DMS 273 (cell line): ENCODE data around the gene KCNIP3.
A peak's percentile ranks its signal among the peaks of the same experiment; 100 is the strongest.

Experiments
- DNase-seq: peaks from one replicate; lab custom pipeline; 2025; ENCODE audit not compliant: unreplicated experiment; lab: John Stamatoyannopoulos, UW

KCNIP3 gene

GRCh38 chr2:95312543-95313201 is 15.5 kb downstream of the KCNIP3 start:
- DNase-seq = no peak

GRCh38 chr2:95313296-95314131 is 16.4 kb downstream of the KCNIP3 start:
- no peak for DNase-seq

GRCh38 chr2:95314598-95314963 is 17.4 kb downstream of the KCNIP3 start:
- no peak for DNase-seq

GRCh38 chr2:95314964-95315611 is 17.9 kb downstream of the KCNIP3 start:
- peak; percentile 58 for DNase-seq

GRCh38 chr2:95315801-95316411 is 18.8 kb downstream of the KCNIP3 start:
- DNase-seq = no peak

- DNase-seq = no peak
Measured at GRCh38 chr2:95316466-95317122, 19.4 kb downstream of the KCNIP3 start.

GRCh38 chr2:95317123-95317500 is 20.0 kb downstream of the KCNIP3 start:
- no peak for DNase-seq

- DNase-seq = no peak
Measured at GRCh38 chr2:95317665-95318425, 20.7 kb downstream of the KCNIP3 start.

- DNase-seq = no peak
Measured at GRCh38 chr2:95318431-95319220, 21.5 kb downstream of the KCNIP3 start.

- DNase-seq = no peak
Measured at GRCh38 chr2:95319481-95320343, 22.6 kb downstream of the KCNIP3 start.

- DNase-seq = no peak
Measured at GRCh38 chr2:95320344-95320712, 23.2 kb downstream of the KCNIP3 start.

- DNase-seq = no peak
Measured at GRCh38 chr2:95320986-95321767, 24.0 kb downstream of the KCNIP3 start.

GRCh38 chr2:95323347-95324155 is 26.4 kb downstream of the KCNIP3 start:
- DNase-seq = peak; percentile 77

GRCh38 chr2:95325026-95325425 is 27.9 kb downstream of the KCNIP3 start:
- DNase-seq = no peak

- DNase-seq = no peak
Measured at GRCh38 chr2:95325590-95326432, 28.7 kb downstream of the KCNIP3 start.

GRCh38 chr2:95326433-95327140 is 29.4 kb downstream of the KCNIP3 start:
- no peak for DNase-seq
